SJSA1 (cell line): ENCODE data around the gene RAB9B. TPM values are rescaled to one million over a fixed set of nuclear protein-coding genes. Genes with fewer than 3 reads are reported as not detected.
"Not testable (repeated sequence)": the region's sequence is repeated elsewhere in the genome, so short reads cannot be mapped to it uniquely, and the experiment has no call there.

Experiments
- DNase-seq, 2 experiments: peaks; one replicate each; pipeline ENCODE4 v3.0.0-alpha.2; 2015 to 2020; ENCODE audit warnings: low spot score in 2 of 2, low read depth in 1 of 2
- H3K27ac ChIP-seq: fragments of 250-450 bp; sonication (Bioruptor Pico); 2 replicates; pipeline ENCODE4 v1.5.1; 2020; ENCODE audit warnings: mild to moderate bottlenecking, moderate library complexity
- H3K27me3 ChIP-seq: fragments of 250-450 bp; sonication (Bioruptor Pico); replicated peaks from 2 replicates; pipeline ENCODE4 v1.5.1; 2020; ENCODE audit warnings: mild to moderate bottlenecking, moderate library complexity
- H3K36me3 ChIP-seq: fragments of 250-450 bp; sonication (Bioruptor Pico); 2 replicates; pipeline ENCODE4 v1.5.1; 2020; ENCODE audit warnings: mild to moderate bottlenecking
- H3K4me1 ChIP-seq: fragments of 250-450 bp; sonication (Bioruptor Pico); replicated peaks from 2 replicates; pipeline ENCODE4 v1.6.1; 2021; ENCODE audit warnings: mild to moderate bottlenecking
- H3K4me3 ChIP-seq: fragments of 250-450 bp; sonication (Bioruptor Pico); 2 replicates; pipeline ENCODE4 v1.5.1; 2020; ENCODE audit warnings: mild to moderate bottlenecking
- H3K9me3 ChIP-seq: fragments of 250-450 bp; sonication (Bioruptor Pico); replicated peaks from 2 replicates; pipeline ENCODE4 v1.5.1; 2020; ENCODE audit warnings: mild to moderate bottlenecking
- total RNA-seq: library from RNA; depleted of rRNA; stranded (reverse); fragments of >200 nt; shearing (Covaris generic); gene quantifications from 2 replicates; pipeline ENCODE4 v1.2.3, GENCODE V29; 2014

RAB9B gene
- total RNA-seq, 1 experiment from 2014 or later = 0.50 TPM

DNA sequence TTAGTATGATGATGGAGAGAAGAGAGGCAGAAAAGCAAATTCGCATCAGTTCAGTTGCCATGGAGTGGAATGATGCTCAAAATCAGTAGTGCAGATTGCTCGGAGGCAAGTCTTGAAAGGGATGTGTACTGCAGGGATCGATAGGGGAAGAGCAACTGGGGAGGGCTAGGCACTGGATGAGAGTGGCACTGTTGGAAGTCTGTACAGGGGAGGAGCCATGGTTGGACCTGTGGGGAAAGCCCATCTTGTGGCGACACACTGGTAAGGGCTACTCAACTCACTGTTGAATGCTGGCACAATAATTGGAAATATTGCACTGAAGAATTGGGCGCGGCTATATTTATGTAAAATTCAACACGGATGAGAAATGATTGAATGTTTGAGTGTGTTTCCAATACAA, 1.2 kb downstream of the RAB9B start:
- H3K4me3 ChIP-seq = no peak overlapping the region
- H3K4me1 ChIP-seq = no peaks in the 10 kb centered on the region
- no peaks in the 10 kb centered on the region for H3K9me3 ChIP-seq
- no peak for DNase-seq
- H3K36me3 ChIP-seq = no peaks in the 10 kb centered on the region
- H3K27ac ChIP-seq = no peak overlapping the region
- H3K27me3 ChIP-seq = no peaks in the 10 kb centered on the region

DNA sequence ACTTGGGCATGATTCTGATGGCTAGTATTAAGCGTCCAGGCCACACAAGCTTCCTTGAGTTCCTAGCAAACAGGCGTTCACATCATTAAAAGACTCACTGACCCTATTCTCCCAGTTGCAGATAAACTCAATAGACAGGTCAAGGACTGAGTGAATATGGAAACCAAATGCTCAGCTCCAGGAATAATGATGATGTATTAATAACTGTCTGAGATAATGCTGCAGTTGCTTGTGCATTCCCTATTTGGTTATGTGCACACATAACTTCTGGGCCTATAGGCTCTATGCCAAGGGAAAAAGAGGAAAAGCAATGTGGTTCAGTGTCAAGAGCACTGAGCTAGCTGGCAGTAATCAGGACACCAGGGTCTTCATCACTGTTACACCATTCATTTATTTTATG, 3.5 kb downstream of the RAB9B start:
- H3K27me3 ChIP-seq = no peaks in the 10 kb centered on the region

DNA sequence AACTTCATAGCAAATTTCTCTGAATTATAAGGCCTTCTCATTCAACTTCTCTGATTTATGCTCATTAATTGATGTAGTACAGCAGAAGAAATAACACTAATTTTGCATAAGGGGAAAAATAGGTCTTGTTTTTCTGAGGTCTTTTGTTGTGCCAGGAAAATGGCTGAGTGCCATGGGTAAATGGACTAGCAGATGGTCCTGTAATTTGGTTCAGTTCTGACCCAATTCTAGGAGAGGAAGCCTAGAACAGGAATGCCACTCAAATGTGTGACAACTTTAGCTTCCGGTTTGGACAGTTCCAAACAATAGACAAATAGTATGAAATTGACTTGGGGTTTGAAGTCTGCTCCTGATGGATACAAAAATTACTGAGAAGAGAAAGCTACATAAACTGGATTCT, 6.2 kb downstream of the RAB9B start:
- no peaks in the 10 kb centered on the region for H3K9me3 ChIP-seq
- no peak for DNase-seq
- no peaks in the 10 kb centered on the region for H3K4me1 ChIP-seq
- no peaks in the 10 kb centered on the region for H3K36me3 ChIP-seq
- H3K27me3 ChIP-seq = no peaks in the 10 kb centered on the region
- H3K27ac ChIP-seq = no peak overlapping the region
- no peak overlapping the region for H3K4me3 ChIP-seq

More for the DNA sequence above, 3.5 kb downstream of the RAB9B start:
- H3K36me3 ChIP-seq = no peaks in the 10 kb centered on the region
- no peaks in the 10 kb centered on the region for H3K9me3 ChIP-seq
- no peak overlapping the region for H3K27ac ChIP-seq
- H3K4me3 ChIP-seq = no peak overlapping the region
- H3K4me1 ChIP-seq = no peaks in the 10 kb centered on the region
- DNase-seq = no peak

DNA sequence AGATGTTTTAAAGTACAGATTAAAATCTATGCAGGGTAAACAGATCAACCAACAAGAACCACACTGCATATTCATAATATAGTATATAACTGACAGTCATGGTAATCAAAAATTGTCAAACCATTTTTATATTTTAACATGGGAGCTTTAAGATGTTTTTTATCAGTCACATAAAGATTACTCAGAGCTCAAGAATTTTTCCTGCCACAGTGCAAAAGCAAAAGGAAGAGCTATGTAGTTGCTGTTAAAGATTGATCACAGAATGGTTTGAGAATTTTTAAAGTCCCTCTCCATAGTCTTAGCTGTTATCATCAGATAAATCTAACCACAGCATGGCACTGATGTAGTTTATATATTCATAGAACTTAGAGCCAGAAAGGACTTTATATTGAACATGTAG, 8.5 kb downstream of the RAB9B start:
- Histone ChIP-seq H3K36me3 (no peaks in the 10 kb centered on the region), H3K27me3 (no peaks in the 10 kb centered on the region), H3K27ac (no peak overlapping the region), H3K4me3 (no peak overlapping the region), H3K4me1 (no peaks in the 10 kb centered on the region), H3K9me3 (no peaks in the 10 kb centered on the region)
- no peak for DNase-seq

DNA sequence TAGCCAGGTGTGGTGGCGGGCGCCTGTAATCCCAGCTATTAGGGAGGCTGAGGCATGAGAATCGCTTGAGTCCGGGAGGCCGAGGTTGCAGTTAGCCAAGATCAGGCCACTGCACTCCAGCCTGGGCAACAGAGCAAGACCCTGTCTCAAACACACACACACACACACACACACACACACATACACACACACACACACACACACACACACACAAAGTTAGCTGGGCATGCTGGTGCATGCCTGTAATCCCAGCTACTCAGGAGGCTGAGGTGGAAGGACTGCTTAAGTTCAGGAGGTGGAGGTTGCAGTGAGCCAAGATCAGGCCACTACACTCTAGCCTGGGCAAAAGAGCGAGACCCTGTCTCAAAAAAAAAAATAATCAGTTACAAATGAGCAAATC, 11.3 kb downstream of the RAB9B start:
- not testable (repeated sequence) for H3K27ac ChIP-seq, H3K36me3 ChIP-seq, H3K4me3 ChIP-seq, H3K9me3 ChIP-seq, H3K4me1 ChIP-seq, DNase-seq, H3K27me3 ChIP-seq

DNA sequence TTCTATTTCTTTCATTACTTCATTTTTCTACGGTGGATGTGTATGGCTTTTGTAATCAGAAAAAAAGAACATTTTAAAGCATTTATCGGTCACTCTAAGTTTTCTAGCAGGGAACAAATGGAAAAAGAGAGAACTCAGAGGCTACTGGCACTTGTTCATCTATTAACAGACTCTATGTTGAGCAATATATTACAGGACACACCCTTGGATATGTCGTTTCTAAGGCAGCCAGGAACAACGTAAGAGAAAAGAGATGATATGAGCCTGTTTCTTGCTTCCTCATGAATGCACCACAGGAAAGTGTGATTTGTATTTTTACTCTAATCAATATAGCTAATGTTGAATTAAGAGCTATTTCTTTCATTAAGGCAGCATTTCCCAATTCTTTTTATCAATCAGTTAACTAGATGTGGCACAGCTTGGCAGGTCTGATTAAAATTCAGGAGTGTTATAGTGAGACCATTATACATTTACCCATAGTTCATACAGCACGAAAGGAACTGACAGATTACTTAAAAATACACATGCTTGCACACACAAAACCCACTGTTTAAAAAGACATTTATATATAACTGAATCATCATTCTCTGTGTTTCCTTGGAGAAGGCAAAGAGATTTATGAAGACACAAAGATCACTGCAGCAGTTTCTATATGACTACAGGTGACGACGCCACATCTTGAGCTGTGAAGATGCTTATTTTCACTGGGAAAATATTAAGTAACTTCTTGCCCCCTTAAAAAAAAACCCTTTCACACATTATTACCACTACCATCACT, 13.0 kb downstream of the RAB9B start:
- Histone ChIP-seq H3K9me3 (no peaks in the 10 kb centered on the region), H3K27me3 (no peaks in the 10 kb centered on the region), H3K4me3 (no peak overlapping the region), H3K36me3 (no peaks in the 10 kb centered on the region), H3K4me1 (no peaks in the 10 kb centered on the region), H3K27ac (no peak overlapping the region)
- no peak for DNase-seq

DNA sequence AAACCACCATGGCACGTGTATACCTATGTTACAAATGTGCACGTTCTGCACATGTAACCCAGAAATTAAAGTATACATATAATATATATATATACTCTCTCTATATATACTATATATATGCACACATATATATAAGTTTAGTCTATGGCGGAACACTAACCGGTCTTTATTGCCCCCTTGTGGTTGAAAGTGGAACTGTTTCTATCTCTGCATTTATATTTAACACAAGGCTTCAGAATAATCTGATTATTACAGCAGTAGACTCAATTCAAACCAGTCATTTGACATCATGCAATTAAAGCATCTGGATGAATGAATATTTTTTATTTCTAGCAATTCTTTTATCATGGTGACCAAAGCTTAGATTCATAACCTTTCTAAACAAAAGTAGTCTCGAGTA, 14.6 kb downstream of the RAB9B start:
- Histone ChIP-seq H3K27ac (no peak overlapping the region), H3K36me3 (no peaks in the 10 kb centered on the region), H3K4me1 (no peaks in the 10 kb centered on the region), H3K9me3 (no peaks in the 10 kb centered on the region), H3K4me3 (no peak overlapping the region), H3K27me3 (no peaks in the 10 kb centered on the region)
- DNase-seq = peak in 1 of 2 experiments; percentile 6

DNA sequence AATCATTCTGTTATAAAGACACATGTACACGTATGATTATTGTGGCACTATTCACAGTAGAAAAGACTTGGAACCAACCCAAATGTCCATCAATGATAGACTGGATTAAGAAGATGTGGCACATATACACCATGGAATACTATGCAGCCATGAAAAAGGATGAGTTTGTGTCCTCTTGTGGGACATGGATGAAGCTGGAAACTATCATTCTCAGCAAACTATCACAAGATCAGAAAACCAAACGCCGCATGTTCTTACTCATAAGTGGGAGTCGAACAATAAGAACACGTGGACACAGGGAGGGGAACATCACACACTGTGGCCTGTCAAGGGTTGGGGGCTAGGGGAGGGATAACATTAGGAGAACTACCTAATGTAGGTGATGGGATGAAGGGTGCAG, 15.0 kb downstream of the RAB9B start:
- not testable (repeated sequence) for H3K27ac ChIP-seq, H3K9me3 ChIP-seq, H3K27me3 ChIP-seq, H3K36me3 ChIP-seq, H3K4me3 ChIP-seq, H3K4me1 ChIP-seq, DNase-seq

DNA sequence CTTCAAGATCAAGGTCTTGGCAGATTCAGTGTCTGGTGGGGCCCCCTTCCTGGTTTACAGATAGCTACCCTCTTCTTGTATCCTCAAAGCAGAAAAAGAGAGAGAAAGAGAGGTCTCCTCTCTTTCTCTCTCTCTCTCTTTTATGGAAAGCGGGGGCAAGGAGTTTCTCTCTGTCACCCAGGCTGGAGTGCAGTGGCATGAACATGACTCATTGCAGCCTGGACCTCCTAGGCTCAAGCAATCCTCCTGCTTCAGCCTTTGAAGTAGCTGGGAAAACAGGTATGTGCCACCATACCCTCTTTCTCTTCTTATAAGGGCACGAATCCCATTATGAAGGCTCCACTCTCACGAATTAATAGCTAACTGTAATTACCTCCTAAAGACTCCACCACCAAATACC, 20.2 kb downstream of the RAB9B start:
- Histone ChIP-seq H3K36me3 (no peaks in the 10 kb centered on the region), H3K27me3 (no peaks in the 10 kb centered on the region), H3K4me3 (no peak overlapping the region), H3K9me3 (no peaks in the 10 kb centered on the region), H3K4me1 (no peaks in the 10 kb centered on the region), H3K27ac (no peak overlapping the region)
- DNase-seq = no peak

DNA sequence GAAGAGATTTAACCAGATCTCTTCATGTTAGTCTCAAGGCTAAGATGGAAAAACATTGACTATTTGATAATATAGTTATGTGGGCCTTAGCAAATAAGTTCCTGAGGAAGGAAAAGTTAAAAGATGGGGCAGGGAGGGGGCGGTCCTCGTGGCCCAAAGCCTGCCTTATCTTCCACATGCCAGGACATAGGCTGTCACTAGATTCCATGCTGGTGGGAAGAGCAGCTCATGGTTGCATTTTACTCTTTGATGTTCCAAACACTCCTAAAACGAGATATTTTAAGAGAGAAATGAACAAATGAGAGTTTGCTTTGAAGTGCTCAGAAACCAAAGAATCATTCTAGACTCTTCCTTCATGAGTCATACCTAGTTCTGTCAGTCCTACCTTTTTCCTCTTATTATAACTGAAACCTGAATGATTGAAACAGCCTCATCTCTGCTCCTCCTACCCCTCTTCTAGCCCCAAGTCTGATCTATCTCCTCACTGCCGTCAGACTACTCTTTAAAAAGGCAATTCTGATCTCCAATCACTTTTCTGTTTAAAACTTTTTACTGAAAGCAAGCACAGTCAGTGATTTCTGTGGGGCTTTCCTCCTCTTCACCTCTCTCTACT, 25.1 kb downstream of the RAB9B start:
- no peaks in the 10 kb centered on the region for H3K36me3 ChIP-seq
- H3K27me3 ChIP-seq = no peaks in the 10 kb centered on the region
- DNase-seq = no peak
- H3K27ac ChIP-seq = no peak overlapping the region
- no peaks in the 10 kb centered on the region for H3K9me3 ChIP-seq
- no peaks in the 10 kb centered on the region for H3K4me1 ChIP-seq
- no peak overlapping the region for H3K4me3 ChIP-seq

DNA sequence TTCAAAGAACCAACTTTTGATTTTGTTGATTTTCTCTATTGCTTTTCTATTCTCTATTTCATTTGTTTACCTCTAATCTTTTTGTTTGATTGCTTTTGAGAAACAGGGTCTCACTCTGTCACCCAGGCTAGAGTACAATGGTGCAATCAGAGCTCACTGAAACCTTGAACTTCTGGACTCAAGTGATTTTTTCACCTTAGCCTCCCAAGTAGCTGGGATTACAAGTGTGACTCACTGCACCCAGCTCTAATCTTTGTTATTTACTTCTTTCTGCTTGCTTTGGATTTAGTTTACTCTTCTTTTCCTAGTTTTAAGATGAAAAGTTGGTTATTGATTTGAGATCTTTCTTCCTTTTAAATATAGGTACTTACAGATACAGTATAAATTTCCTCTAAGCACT, 26.2 kb downstream of the RAB9B start:
- Histone ChIP-seq H3K4me3 (no peak overlapping the region), H3K9me3 (no peaks in the 10 kb centered on the region), H3K4me1 (no peaks in the 10 kb centered on the region), H3K36me3 (no peaks in the 10 kb centered on the region), H3K27me3 (no peaks in the 10 kb centered on the region), H3K27ac (no peak overlapping the region)
- DNase-seq = no peak

DNA sequence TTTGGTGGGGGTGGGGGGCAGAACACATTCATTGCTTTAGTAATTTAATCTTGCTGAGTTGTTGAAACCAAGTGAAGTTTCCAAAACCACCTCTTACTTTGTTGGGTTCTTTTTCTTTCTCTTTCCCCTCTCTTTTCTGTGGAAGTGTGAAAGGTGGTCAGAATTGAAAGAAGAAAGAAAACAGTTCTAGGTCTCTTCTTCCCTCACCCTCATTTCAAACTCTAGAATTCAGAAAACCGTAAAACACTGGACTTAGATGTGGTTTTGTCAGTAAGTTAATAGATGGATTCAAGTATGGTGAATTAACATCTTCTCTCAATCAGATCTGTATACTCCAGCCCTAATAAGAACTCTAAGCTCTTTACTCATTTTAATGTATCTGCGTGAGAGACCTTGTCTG, 31.7 kb downstream of the RAB9B start:
- Histone ChIP-seq H3K4me3 (no peak overlapping the region), H3K27ac (no peak overlapping the region), H3K36me3 (no peaks in the 10 kb centered on the region), H3K4me1 (no peaks in the 10 kb centered on the region), H3K27me3 (no peaks in the 10 kb centered on the region), H3K9me3 (no peaks in the 10 kb centered on the region)
- no peak for DNase-seq

DNA sequence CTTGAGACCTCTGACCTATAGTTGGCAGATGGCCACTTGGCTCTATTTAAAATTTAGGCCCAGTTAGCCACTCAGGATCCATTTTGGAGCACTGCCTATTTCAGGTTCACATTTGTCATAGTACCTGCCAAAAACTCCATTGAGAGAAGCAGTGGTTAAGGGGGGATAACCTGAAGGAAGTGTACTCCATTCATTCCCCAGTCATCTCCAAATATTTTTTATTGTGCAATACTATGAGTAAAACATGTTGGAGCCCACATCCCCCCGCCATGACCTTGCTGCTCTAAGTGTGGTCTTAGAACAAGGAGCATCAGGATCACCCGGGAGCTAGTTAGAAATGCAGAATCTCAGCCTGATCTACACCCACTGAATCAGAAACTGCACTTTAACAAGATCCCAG, 34.4 kb downstream of the RAB9B start:
- DNase-seq = no peak
- no peaks in the 10 kb centered on the region for H3K4me1 ChIP-seq
- no peaks in the 10 kb centered on the region for H3K27me3 ChIP-seq
- H3K4me3 ChIP-seq = no peak overlapping the region
- H3K27ac ChIP-seq = no peak overlapping the region
- no peaks in the 10 kb centered on the region for H3K9me3 ChIP-seq
- no peaks in the 10 kb centered on the region for H3K36me3 ChIP-seq

DNA sequence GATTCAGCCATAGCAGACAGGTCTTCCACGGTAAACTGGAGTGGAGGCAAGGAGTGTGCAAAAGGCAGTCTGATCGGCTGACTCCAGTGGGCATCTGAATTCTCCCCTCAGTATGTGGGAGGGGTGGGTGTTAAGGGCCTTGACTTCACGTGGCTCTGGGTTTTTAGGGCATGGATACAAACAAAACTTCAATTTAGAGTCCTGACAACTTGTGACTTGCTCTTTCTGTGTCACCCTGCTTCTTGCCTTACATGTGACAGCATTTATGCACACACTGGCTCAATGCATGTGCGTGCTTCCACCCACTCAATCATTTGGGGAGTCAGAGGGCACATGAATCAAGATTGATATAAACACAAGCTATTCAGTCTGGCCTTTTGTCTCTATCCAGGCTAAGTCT, 37.9 kb downstream of the RAB9B start:
- H3K9me3 ChIP-seq = no peaks in the 10 kb centered on the region
- no peaks in the 10 kb centered on the region for H3K4me1 ChIP-seq
- H3K4me3 ChIP-seq = no peak overlapping the region
- no peaks in the 10 kb centered on the region for H3K27me3 ChIP-seq
- no peak overlapping the region for H3K27ac ChIP-seq
- H3K36me3 ChIP-seq = no peaks in the 10 kb centered on the region
- no peak for DNase-seq

DNA sequence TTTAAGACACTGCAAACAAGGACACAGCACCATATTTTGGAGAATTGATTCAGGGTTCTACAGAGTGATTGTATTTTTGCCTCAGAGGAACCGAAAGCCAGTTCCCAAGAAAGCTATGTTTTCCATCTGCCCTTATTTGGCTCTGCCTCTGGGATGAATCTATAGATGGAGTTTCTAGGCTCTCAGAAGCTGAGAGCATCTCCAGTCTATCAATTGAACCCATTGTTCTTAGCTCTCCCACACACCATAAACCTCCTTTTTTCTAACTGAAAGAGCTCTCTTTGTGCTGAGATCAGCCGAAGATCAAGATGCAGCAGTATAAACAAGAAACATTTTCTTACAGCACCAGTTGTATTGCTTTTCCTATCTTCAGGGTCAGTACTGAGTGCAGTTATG, 38.5 kb downstream of the RAB9B start:
- no peaks in the 10 kb centered on the region for H3K36me3 ChIP-seq
- no peaks in the 10 kb centered on the region for H3K27me3 ChIP-seq
- H3K4me1 ChIP-seq = no peaks in the 10 kb centered on the region
- DNase-seq = no peak
- H3K4me3 ChIP-seq = no peak overlapping the region
- H3K9me3 ChIP-seq = no peaks in the 10 kb centered on the region
- H3K27ac ChIP-seq = no peak overlapping the region
